Hepatocyte (in vitro differentiated cells): ENCODE data around the gene LTB4R2.

Source experiments
- CTCF ChIP-seq: fragments of 200-600 bp; sonication (generic); IDR thresholded peaks from 2 replicates; pipeline ENCODE4 v1.5.1; 2016; ENCODE audit warnings: antibody characterized with exemption, mild to moderate bottlenecking; ENCODE audit not compliant: poor library complexity
- EZH2 ChIP-seq: fragments of 200-600 bp; sonication (generic); IDR thresholded peaks from 2 replicates; pipeline ENCODE4 v1.6.1; 2016; ENCODE audit warnings: antibody characterized with exemption, mild to moderate bottlenecking, borderline replicate concordance
- EZH2phosphoT487 ChIP-seq: fragments of 200-600 bp; sonication (generic); IDR thresholded peaks from one replicate; pipeline ENCODE4 v1.6.1; 2018; ENCODE audit warnings: antibody characterized with exemption, mild to moderate bottlenecking, low read depth, moderate library complexity; ENCODE audit not compliant: unreplicated experiment, severe bottlenecking

- no peak for TF ChIP-seq EZH2
- no peak for TF ChIP-seq CTCF
- no peak for TF ChIP-seq EZH2phosphoT487
These were observed 37.5 kb upstream of the LTB4R2 start for GRCh38 chr14:24272467-24272866.
